GM10847 (cell line): ENCODE measurements around the gene SUMF1.

Source experiments
- POLR2A ChIP-seq: IDR thresholded peaks from 2 replicates; pipeline ENCODE4 v1.6.1; 2011; ENCODE audit not compliant: insufficient read length; ENCODE audit errors: extremely low read depth

Gene SUMF1

GRCh38 chr3:4398120-4398940, 68.7 kb downstream of the SUMF1 start:
- no peak for TF ChIP-seq POLR2A

- TF ChIP-seq POLR2A = no peak
These were observed 69.6 kb downstream of the SUMF1 start for GRCh38 chr3:4397466-4397865.

DNA sequence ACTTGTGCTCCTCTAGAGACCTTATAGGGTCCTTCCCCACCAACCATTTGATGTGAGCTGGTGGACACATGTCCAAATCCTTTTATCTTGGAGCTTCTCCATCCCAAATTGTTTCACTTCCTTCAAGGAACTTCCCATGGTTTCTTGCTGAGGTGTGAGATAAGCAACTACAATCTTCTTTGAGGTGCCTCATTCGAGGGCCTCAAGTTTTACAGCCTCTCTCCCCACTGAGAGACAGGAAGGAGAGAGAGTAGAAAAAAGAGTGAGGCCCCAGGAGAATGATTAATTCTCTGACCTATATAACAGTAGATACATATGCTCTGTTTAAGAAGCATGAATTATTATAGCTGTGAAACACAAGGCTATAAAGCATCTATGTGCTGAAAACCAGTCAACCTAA, 70.5 kb downstream of the SUMF1 start:
- no peak for TF ChIP-seq POLR2A

DNA sequence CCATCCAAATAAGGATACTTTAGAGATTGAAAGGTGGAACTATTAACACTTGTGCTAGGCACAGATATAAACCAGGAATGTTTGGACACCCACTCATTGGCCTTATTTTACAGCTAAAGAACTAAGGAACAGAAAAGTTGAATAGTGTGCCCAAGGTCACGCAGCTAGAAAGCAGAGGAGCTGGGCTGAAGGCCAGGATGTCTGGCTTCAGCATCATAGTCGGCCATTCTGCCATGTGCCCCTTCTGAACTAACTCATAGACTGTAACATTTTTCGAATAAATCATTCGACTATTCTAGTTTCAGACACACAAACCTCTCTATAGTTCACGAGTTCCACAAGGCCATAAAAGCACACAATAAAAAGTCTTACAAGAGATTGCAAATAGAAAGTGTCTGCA, 71.1 kb downstream of the SUMF1 start:
- no peak for TF ChIP-seq POLR2A

DNA sequence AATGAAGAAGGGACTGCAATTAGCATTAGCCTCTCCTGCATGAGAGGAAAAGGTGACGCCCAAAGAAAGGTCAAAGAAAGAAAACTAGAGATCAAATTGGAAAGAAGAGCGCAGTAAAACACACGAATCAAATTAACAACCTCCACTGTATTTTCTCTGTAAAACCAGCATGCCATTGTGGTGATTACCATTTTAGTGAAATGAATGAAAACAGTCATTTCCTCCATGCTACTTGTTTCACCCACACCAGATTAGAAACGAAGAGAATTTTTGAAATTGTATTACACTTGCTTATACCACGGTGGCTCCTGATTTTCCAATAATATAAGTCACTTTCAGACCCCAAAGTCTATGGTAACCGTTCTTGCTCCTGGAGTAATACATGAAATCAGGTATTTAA, 71.6 kb downstream of the SUMF1 start:
- no peak for TF ChIP-seq POLR2A

DNA sequence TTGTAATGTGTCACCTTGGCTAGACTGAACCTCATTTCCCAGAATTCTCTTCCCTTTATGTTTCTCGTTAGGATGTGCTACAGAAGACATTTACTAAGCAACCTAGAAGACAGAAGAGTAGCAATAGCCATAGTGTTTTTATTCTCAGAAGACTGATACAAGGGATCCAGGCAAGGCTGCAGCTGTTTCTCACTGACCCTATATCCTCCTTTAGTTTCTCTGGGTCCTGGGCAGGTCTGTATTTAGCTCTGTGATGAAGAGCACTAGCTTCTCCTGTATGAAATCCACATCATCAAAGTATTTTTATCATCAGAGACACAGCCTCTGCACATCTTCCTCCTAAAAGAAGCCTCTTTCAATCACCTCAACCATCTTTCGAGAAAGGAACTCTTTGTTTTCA, 72.5 kb downstream of the SUMF1 start:
- TF ChIP-seq POLR2A = no peak

GRCh38 chr3:4394048-4394447, 73.0 kb downstream of the SUMF1 start:
- TF ChIP-seq POLR2A = no peak

- no peak for TF ChIP-seq POLR2A
These were observed 74.1 kb downstream of the SUMF1 start for GRCh38 chr3:4392992-4393391.

- TF ChIP-seq POLR2A = no peak
These were observed 79.6 kb downstream of the SUMF1 start for GRCh38 chr3:4387210-4388204.

- TF ChIP-seq POLR2A = no peak
These were observed 81.9 kb downstream of the SUMF1 start for GRCh38 chr3:4385201-4385600.

GRCh38 chr3:4380013-4380412, 87.1 kb downstream of the SUMF1 start:
- TF ChIP-seq POLR2A = no peak

- no peak for TF ChIP-seq POLR2A
These were observed 90.6 kb downstream of the SUMF1 start for GRCh38 chr3:4376499-4376898.

GRCh38 chr3:4375911-4376310, 91.2 kb downstream of the SUMF1 start:
- TF ChIP-seq POLR2A = no peak

GRCh38 chr3:4373669-4374068, 93.4 kb downstream of the SUMF1 start:
- no peak for TF ChIP-seq POLR2A

DNA sequence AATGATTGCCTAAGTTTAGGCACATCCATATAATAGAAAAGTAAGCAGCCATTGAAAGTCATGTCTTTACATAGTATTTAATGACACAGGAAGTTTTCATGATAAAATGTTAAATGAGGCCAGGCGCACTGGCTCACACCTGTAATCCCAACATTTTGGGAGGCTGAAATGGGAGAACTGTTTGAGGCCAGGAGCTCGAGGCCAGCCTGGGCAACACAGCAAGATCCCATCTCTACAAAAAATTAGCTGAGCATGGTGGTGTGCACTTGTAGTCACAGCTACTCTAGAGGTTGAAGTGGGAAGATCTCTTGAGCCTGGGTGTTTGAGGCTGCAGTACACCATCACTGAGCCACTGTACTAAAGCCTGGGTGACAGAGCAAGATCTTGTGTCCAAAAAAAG, 104.5 kb downstream of the SUMF1 start:
- TF ChIP-seq POLR2A = no peak

- no peak for TF ChIP-seq POLR2A
These were observed 106.3 kb downstream of the SUMF1 start for GRCh38 chr3:4360817-4361216.

DNA sequence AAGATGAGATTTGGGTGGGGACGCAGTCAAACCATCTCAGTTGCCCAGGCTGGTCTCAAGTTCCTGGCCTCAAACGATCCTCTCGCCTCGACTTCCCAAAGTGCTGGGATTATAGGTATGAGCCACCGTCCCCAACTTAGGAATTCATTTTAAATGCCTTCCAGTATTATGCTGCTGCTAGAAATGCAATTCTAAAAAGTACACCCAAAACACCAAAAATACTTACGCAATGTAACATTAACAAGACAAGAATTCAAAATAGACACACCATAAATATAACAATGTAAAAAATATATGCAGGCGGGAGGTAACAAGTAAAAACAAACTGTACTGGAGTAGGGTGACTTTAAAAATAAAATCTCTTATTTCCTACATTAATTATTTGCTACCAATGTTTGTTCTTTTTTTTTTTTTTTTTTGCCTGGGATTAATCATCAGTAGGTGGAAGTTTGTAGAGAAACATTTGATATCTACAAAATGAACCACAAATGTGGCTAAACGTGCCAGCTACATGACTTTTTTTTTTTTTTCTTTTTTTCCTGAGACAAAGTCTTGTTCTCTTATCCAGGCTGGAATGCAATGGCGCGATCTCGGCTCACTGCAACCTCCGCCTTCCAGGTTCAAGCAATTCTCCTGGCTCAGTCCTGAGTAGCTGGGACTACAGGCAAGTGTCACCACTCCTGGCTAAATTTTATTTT, 107.1 kb downstream of the SUMF1 start:
- no peak for TF ChIP-seq POLR2A
